HG03159 (cell line): ENCODE results near the gene RFXANK.

Experiments
- ATAC-seq: cut with Tn5 transposase; IDR thresholded peaks from one replicate; pipeline ENCODE4 v1.9.1; 2021; ENCODE audit warnings: mild to moderate bottlenecking, moderate library complexity; ENCODE audit not compliant: unreplicated experiment

Gene RFXANK

GRCh38 chr19:19226663-19227062 is 34.6 kb downstream of the RFXANK start:
- ATAC-seq, result no peak

GRCh38 chr19:19227217-19227616 is 35.2 kb downstream of the RFXANK start:
- ATAC-seq, result no peak

GRCh38 chr19:19229701-19230100 is 37.6 kb downstream of the RFXANK start:
- no peak for ATAC-seq

GRCh38 chr19:19230999-19231398 is 38.9 kb downstream of the RFXANK start:
- ATAC-seq, result no peak

- ATAC-seq, result no peak
These were observed 40.2 kb downstream of the RFXANK start for GRCh38 chr19:19232261-19232721.

GRCh38 chr19:19234220-19234816 is 42.3 kb downstream of the RFXANK start:
- no peak for ATAC-seq

- ATAC-seq, result no peak
These were observed 44.1 kb downstream of the RFXANK start for GRCh38 chr19:19236173-19236572.

GRCh38 chr19:19238126-19238894 is 46.3 kb downstream of the RFXANK start:
- ATAC-seq, result no peak

GRCh38 chr19:19239675-19240074 is 47.6 kb downstream of the RFXANK start:
- no peak for ATAC-seq

GRCh38 chr19:19240476-19240875 is 48.4 kb downstream of the RFXANK start:
- no peak for ATAC-seq

GRCh38 chr19:19250196-19250801 is 58.2 kb downstream of the RFXANK start:
- ATAC-seq, result no peak
